Measurements from ENCODE around the gene SCN2A.

GRCh38 chr2:165410276-165410675 lies 171.1 kb downstream of the SCN2A start:
- no peak for TF ChIP-seq TCF7 (CRISPR knock-in tag; IDR thresholded peaks at IDR 0.05; ENCODE audit: low read depth)
- no peak for TF ChIP-seq SP1 (CRISPR knock-in tag; conservative IDR thresholded peaks at IDR 0.05)
- TF ChIP-seq, protein P1, sequence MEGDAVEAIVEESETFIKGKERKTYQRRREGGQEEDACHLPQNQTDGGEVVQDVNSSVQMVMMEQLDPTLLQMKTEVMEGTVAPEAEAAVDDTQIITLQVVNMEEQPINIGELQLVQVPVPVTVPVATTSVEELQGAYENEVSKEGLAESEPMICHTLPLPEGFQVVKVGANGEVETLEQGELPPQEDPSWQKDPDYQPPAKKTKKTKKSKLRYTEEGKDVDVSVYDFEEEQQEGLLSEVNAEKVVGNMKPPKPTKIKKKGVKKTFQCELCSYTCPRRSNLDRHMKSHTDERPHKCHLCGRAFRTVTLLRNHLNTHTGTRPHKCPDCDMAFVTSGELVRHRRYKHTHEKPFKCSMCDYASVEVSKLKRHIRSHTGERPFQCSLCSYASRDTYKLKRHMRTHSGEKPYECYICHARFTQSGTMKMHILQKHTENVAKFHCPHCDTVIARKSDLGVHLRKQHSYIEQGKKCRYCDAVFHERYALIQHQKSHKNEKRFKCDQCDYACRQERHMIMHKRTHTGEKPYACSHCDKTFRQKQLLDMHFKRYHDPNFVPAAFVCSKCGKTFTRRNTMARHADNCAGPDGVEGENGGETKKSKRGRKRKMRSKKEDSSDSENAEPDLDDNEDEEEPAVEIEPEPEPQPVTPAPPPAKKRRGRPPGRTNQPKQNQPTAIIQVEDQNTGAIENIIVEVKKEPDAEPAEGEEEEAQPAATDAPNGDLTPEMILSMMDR (IDR thresholded peaks at IDR 0.05) = no peak
- TF ChIP-seq, protein P2, sequence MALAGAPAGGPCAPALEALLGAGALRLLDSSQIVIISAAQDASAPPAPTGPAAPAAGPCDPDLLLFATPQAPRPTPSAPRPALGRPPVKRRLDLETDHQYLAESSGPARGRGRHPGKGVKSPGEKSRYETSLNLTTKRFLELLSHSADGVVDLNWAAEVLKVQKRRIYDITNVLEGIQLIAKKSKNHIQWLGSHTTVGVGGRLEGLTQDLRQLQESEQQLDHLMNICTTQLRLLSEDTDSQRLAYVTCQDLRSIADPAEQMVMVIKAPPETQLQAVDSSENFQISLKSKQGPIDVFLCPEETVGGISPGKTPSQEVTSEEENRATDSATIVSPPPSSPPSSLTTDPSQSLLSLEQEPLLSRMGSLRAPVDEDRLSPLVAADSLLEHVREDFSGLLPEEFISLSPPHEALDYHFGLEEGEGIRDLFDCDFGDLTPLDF (CRISPR knock-in tag; IDR thresholded peaks at IDR 0.05) = no peak
- TF ChIP-seq, protein P3, sequence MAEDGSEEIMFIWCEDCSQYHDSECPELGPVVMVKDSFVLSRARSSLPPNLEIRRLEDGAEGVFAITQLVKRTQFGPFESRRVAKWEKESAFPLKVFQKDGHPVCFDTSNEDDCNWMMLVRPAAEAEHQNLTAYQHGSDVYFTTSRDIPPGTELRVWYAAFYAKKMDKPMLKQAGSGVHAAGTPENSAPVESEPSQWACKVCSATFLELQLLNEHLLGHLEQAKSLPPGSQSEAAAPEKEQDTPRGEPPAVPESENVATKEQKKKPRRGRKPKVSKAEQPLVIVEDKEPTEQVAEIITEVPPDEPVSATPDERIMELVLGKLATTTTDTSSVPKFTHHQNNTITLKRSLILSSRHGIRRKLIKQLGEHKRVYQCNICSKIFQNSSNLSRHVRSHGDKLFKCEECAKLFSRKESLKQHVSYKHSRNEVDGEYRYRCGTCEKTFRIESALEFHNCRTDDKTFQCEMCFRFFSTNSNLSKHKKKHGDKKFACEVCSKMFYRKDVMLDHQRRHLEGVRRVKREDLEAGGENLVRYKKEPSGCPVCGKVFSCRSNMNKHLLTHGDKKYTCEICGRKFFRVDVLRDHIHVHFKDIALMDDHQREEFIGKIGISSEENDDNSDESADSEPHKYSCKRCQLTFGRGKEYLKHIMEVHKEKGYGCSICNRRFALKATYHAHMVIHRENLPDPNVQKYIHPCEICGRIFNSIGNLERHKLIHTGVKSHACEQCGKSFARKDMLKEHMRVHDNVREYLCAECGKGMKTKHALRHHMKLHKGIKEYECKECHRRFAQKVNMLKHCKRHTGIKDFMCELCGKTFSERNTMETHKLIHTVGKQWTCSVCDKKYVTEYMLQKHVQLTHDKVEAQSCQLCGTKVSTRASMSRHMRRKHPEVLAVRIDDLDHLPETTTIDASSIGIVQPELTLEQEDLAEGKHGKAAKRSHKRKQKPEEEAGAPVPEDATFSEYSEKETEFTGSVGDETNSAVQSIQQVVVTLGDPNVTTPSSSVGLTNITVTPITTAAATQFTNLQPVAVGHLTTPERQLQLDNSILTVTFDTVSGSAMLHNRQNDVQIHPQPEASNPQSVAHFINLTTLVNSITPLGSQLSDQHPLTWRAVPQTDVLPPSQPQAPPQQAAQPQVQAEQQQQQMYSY (CRISPR knock-in tag; IDR thresholded peaks at IDR 0.05) = no peak
- TF ChIP-seq, protein P4, sequence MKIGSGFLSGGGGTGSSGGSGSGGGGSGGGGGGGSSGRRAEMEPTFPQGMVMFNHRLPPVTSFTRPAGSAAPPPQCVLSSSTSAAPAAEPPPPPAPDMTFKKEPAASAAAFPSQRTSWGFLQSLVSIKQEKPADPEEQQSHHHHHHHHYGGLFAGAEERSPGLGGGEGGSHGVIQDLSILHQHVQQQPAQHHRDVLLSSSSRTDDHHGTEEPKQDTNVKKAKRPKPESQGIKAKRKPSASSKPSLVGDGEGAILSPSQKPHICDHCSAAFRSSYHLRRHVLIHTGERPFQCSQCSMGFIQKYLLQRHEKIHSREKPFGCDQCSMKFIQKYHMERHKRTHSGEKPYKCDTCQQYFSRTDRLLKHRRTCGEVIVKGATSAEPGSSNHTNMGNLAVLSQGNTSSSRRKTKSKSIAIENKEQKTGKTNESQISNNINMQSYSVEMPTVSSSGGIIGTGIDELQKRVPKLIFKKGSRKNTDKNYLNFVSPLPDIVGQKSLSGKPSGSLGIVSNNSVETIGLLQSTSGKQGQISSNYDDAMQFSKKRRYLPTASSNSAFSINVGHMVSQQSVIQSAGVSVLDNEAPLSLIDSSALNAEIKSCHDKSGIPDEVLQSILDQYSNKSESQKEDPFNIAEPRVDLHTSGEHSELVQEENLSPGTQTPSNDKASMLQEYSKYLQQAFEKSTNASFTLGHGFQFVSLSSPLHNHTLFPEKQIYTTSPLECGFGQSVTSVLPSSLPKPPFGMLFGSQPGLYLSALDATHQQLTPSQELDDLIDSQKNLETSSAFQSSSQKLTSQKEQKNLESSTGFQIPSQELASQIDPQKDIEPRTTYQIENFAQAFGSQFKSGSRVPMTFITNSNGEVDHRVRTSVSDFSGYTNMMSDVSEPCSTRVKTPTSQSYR (CRISPR knock-in tag; IDR thresholded peaks at IDR 0.05) = no peak
- TF ChIP-seq KAT7 (CRISPR knock-in tag; IDR thresholded peaks at IDR 0.05; ENCODE audit: borderline replicate concordance) = no peak
- TF ChIP-seq ZNF416 (CRISPR knock-in tag; IDR thresholded peaks at IDR 0.05) = no peak
- no peak for TF ChIP-seq ZNF532 (CRISPR knock-in tag; IDR thresholded peaks at IDR 0.05; ENCODE audit: borderline replicate concordance)
- no peak for TF ChIP-seq USF2 (CRISPR knock-in tag; IDR thresholded peaks at IDR 0.05)
- no peak for TF ChIP-seq TEAD4 (CRISPR knock-in tag; IDR thresholded peaks at IDR 0.05)

Data from WTC11 (cell line).